Activated CD4-positive, alpha-beta T cell treated with anti-CD3 and anti-CD28 coated beads, Interleukin-2, amount 50 U/mL, for 48 hours (primary cell): Measurements from ENCODE around the gene ATN1.

Experiments used
- DNase-seq, 2 experiments: peaks; one replicate each; pipeline ENCODE4 v3.0.0-alpha.2; 2020

The ATN1 gene

DNA sequence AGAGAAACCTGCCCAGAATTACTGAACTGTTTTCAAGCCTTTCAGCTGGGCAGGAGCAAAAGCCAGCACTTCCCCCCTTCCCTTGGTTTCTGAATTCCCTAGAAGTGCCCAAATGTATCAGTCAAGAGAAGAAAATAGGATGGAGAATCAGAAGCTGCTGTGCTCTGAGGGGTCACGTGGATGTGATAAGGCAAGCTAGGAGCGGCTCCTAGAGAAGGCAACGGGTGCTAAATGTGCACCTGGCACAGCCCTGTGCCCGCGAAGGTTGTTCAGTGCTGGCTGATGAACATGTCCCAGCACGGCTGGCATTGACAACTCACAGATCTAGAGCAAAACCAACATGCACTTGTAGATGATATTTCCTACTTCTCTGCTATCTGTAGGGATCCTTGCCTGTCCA lies 51.3 kb downstream of the ATN1 start:
- no peak for DNase-seq

GRCh38 chr12:6979453-6979852 lies 51.7 kb downstream of the ATN1 start:
- no peak for DNase-seq

DNA sequence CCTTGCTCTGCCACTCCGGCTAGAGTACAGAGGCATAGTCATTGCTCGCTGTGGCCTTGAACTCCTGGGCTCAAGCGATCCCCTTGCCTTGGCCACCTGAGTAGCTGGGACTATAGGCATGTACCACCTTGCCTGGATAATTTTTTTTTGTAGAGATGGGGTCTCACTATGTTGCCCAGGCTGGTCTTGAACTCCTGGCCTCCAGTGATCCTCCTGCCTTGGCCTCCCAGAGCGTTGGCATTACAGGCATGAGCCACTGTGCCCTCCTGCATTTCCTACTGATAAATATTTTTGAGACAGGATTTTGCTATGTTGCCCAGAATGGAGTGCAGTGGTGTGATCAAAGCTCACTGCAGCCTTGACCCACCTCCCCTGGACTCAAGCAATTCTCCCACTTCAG lies 52.3 kb downstream of the ATN1 start:
- DNase-seq: no peak

GRCh38 chr12:6980740-6981139 lies 53.0 kb downstream of the ATN1 start:
- no peak for DNase-seq

GRCh38 chr12:6981152-6982052 lies 53.6 kb downstream of the ATN1 start:
- DNase-seq: no peak

DNA sequence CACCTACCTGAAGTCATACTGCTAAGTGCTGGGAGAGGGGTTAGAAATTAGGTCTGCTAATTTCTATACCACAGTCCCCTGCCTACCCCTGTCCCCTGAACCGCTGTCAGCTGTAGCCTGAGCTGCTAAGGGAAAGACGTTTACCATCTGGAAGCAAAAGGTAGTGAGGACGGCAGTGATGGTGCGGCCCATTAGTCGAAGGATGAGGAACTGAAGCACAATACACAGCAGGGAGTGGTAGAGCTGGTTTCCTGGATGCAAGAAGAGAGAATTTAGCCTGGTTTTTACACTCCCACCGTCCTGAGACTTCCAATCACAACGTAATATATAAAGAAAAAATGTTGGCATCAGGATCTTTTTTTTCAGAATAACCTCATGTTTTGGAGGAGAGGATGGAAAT lies 54.8 kb downstream of the ATN1 start:
- no peak for DNase-seq

DNA sequence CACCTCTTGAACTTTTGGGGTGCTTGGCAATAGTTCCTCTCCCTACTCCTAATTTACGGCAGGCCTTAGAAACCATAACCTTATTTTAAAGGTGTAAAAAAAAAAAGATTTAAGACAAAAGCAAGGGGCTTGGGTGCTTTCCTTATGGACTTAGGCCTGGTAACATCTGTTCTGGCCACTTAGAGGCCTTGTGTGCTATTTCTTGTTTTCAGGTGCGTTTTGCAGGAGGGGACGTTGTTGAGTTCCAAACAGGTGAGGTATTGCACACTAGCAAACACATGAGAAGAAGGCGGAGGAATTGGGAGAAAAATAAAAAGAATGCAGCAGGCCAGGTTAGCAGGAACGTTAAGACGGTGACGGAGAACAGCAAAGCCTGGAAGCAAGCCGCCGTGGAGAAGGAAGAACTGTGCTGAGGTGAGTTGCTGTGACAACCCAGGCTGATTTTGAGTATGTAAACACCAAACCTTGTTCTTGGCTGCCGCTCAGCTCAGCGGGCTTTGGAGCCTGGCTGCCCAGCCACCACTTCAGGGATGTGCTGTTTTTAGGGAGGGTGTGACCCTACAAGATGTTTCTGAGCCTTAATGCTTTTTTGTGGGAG lies 60.3 kb downstream of the ATN1 start:
- DNase-seq: no peak
